ENCODE measurements around the gene VMA21. TPM values are rescaled to one million over a fixed set of nuclear protein-coding genes. Genes with fewer than 3 reads are reported as not detected.

The VMA21 gene
- 25.5 TPM for total RNA-seq

DNA sequence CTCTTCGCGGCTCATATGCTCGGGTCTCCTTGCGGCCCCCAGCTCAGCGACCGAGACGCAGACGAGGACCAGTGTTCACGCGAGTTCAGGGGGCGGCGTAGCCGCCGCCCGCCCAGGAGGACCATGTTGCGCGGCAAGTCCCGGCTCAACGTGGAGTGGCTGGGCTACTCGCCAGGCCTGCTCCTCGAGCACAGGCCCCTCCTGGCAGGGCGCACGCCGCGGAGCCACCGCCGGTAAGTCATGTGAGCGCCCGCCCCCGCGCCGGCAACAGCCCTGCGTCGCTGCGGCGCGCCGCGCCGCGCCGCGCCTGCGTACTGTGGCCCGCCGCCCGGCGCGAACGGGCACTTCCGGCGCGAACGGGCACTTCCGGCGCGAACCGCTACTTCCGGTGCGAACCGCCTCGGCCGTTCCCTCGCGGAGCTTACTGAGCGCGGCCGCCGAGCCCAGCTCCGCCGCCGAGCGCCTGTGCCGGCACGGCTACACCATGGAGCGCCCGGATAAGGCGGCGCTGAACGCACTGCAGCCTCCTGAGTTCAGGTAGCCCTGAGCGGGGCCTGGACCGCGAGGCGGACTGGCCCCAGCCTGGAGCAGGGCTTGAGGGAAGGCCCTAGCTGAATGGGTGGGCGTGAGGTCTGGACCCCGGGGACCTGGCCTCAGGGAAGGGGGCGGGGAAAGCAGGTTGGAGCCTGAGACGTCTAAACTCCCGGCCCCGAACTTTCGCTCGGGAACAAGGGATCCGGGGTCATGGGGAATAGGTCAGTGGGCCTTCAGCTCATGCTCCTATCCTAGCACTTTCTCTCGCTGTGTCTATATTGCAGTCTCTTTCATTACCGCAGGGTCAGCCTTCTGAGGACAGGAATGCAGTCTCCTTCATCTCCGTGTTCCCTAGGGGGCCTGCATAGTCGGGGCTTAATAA is at the start of gene VMA21:
Gene VMA21, plus strand, starts transcription at position 382 of the 916 bp plus-strand sequence. Its CDS starts 103 bp downstream, at position 485.
- peak; percentile 98 for ATAC-seq

GRCh38 chrX:151359341-151359740 is 37.7 kb upstream of the VMA21 start:
- no peak for ATAC-seq

- peak; percentile 28 for ATAC-seq
Observed at GRCh38 chrX:151359931-151360871, 36.8 kb upstream of the VMA21 start.

DNA sequence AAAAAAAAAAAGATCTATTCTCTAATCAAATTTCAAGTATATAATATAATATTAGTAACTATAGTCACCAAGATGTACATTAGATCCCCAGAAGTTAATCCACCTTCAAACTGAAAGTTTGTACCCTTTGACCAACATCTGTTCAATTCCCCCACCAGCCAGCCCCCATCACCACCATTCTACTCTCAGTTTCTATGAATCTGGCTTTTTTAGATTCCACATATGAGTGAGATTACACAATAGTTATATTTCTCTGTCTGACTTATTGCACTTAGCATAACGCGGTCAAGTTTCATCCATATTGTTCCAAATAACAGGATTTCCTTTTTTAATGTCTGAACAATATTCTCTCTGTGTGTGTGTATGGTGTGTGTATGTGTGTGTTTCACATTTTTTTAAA is 33.7 kb upstream of the VMA21 start:
- no peak for ATAC-seq

GRCh38 chrX:151365579-151365978 is 31.4 kb upstream of the VMA21 start:
- ATAC-seq, result no peak

DNA sequence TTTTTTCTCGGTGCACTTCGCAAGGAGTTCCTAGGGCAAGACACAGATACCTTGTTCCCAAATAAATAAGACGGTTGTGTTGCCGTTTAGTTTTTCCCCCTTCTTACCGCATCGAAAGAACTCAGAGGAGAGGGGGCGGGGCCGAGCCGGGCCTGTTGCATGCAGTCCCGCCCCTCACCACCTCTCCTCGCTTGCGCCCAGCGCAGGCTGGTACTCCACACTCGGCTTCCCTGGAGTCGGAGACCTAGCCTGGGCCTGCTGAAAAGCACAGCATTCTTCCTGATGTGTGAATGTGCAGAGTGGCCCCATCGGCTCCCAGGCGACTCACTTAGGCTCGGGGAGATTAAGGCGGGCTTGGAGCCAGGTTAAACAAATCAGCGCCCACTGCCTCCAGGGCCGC is 26.1 kb upstream of the VMA21 start:
- no peak for ATAC-seq

- ATAC-seq, result no peak
Observed at GRCh38 chrX:151384807-151385206, 12.2 kb upstream of the VMA21 start.

- no peak for ATAC-seq
Observed at GRCh38 chrX:151386838-151387459, 10.1 kb upstream of the VMA21 start.

DNA sequence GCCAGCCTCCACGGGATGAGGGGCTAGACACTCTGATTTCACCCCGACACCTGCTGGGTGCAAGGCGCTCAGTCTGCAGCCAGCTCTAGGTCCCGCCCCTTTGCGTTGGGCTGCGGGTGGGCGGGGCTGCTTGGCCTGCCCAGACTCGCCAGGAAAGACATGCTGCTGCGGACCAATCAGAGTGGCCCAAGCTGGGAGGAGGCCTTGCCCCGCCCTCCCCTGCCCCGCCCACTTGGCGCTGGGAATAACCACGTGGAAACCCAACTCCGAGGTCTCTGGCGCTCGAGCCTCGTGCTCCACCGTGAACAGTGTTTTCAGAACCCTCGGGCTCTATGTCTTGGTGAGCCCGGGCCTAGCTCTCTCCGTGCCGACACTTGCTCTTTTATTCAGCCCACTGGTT is 5.3 kb upstream of the VMA21 start:
- no peak for ATAC-seq

DNA sequence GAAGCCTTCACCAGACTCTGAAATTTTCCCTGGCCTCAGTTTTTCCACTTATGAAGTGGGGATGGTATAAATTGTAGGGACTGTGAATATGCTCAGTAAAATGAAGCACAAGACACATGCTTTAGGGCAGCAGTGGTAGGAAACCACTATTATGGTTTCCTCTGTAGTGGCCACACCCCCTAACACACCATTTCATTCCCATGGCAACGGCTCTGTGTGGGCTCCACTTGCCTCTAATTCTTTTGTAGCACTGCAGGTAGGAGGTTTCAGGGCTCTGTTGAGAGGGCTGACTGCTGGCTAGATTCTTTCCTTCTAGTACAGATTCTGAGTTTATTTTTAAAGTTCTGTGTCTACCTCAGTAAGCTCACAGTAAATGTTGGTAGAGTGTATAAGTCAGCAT is 3.5 kb upstream of the VMA21 start:
- ATAC-seq, result no peak

- peak; percentile 69 for ATAC-seq
Observed at GRCh38 chrX:151396042-151396824, 773 bp upstream of the VMA21 start.

DNA sequence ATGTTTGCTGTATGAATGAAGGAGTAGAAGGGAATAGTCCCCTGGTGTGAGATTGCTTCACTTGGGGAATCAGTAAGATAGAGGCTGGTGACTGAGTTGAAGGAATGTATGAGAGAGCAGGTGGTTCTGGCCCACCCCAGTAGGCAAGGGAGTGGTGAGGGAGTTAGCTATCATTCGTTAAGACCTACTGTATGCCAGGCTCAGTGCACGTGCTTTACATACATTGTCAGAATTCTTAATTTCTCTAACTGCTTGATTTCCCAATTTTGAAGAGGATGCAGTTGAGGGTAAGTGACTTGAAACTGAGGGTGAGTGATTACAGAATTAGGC is 700 bp downstream of the VMA21 start:
- ATAC-seq, result no peak

GRCh38 chrX:151398346-151398745 is 1.3 kb downstream of the VMA21 start:
- ATAC-seq, result no peak

GRCh38 chrX:151402719-151403390 is 5.8 kb downstream of the VMA21 start:
- no peak for ATAC-seq

DNA sequence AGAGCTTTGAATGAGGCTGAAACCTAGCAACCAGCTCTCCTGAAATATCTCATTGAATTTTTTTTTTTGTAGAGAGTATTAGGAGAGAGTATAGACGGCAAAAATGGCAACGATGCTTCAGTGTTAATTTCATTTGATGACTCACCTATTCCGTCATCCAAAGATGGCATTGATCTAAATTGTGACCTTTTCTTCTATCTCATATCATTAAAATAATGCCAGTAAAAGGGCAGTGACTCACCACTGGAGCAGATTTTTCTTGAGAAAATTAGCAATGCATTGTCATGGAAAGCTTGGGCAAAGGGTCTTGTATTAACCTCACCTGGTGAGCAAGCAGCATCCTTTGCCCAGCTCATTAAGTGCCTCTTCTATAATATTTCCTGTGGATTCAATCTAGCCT is 19.6 kb downstream of the VMA21 start:
- ATAC-seq, result no peak

- no peak for ATAC-seq
Observed at GRCh38 chrX:151419782-151420181, 22.8 kb downstream of the VMA21 start.

DNA sequence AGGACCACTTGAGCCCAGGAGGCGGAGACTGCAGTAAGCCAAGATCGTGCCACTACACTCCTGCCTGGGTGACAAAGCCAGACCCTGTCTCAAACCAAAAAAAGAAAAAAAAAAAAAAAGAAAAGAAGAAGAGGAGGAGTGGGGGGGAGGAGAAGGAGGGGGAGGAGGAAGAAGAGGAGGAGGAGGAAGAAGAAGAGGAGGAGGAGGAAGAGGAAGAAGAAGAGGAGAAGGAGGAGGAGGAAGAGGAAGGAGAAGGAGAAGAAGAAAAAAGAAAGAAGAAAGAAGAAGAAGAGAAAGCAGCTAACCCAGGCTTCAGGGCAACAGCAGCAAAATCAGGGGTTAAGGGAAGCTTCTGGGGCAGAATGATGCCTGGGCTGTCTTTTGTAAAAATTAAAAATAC is 27.5 kb downstream of the VMA21 start:
- ATAC-seq, result no peak

- no peak for ATAC-seq
Observed at GRCh38 chrX:151448509-151448908, 51.5 kb downstream of the VMA21 start.

- ATAC-seq, result no peak
Observed at GRCh38 chrX:151458824-151459223, 61.8 kb downstream of the VMA21 start.

All from esophagus mucosa (tissue), 1 donor.